GM13976 (cell line): ENCODE measurements around the gene CERK.

Experiments used
- DNase-seq: peaks from one replicate; pipeline ENCODE4 v3.0.0; 2012; ENCODE audit warnings: low spot score
- in situ Hi-C: fragments of 300-500 bp; cut with MboI; formaldehyde crosslinking; loops from one replicate; pipeline ENCODE4 v1.12.0; 2022; ENCODE audit warnings: low sequenced_read_pairs, mixed read lengths, inconsistent platforms; ENCODE audit not compliant: unreplicated experiment
- TF ChIP-seq, protein P1 (sequence below): IDR thresholded peaks from 2 replicates; pipeline ENCODE4 v1.5.1; 2012; ENCODE audit warnings: borderline replicate concordance, mild to moderate bottlenecking; ENCODE audit not compliant: insufficient read depth; ENCODE audit errors: extremely low read depth, missing control alignments, control extremely low read depth

Gene CERK

DNA sequence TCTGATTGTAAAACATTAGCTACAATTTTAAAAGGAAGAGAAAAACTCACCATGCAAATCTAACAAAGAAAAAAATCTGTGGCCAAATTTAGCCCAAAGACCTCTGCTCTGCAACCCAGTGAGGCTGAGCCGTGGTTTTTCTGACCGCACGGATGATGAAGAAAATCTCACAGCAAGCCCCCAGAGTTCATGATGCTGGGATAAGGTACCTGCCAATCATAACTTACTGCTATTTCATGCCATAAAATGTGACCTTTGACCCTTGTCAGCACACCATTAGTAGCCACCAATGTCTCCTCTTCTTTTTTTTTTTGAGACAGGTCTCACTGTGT is 11.1 kb downstream of the CERK start:
- in situ Hi-C loops = no loop called here
- TF ChIP-seq, protein P1, sequence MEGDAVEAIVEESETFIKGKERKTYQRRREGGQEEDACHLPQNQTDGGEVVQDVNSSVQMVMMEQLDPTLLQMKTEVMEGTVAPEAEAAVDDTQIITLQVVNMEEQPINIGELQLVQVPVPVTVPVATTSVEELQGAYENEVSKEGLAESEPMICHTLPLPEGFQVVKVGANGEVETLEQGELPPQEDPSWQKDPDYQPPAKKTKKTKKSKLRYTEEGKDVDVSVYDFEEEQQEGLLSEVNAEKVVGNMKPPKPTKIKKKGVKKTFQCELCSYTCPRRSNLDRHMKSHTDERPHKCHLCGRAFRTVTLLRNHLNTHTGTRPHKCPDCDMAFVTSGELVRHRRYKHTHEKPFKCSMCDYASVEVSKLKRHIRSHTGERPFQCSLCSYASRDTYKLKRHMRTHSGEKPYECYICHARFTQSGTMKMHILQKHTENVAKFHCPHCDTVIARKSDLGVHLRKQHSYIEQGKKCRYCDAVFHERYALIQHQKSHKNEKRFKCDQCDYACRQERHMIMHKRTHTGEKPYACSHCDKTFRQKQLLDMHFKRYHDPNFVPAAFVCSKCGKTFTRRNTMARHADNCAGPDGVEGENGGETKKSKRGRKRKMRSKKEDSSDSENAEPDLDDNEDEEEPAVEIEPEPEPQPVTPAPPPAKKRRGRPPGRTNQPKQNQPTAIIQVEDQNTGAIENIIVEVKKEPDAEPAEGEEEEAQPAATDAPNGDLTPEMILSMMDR = no peak
- no peak for DNase-seq

DNA sequence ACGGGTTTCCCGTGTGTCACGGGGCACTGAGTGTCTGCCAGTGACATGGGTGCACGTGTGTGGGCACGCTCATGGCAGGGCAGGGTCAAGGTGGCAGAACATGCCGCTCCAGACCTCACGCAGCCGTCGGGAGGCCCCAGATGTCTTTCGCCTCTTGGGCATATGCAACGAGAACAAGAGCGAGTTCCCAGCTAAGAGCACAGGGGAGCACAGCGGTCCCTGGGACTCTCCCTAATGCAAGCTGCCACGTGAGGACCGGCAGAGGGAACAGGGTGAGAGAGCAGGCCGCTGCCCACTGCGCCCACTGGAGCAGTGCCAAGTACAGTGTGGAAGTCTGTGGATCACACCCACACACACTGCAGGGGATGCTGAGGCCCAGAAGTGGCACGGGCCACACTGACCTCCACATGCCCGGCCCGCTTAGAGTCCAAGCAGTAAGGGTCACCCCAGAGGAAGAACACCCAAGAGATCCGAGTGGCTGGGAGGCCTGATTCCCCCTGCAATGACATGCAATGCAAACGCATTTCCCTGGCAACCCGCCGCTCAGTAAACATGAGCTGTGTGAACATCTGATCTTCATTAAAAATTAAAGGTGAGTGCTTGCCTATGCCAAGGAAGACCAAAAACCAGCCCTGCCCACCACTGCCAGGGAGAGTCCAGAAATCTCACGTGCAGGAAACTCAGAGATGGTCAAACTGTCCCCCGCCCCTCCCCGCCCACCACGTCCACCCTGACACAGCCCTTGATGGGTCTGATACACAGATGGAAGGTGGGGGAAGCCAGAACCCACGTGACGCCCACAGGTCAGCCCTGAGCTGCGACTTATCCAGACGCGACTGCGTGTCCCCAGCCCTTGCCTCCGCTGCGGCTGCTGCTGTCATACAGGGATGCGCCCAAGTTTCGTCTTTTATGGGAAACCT is 11.7 kb downstream of the CERK start:
- TF ChIP-seq, protein P1 = no peak
- in situ Hi-C loops = no loop called here

DNA sequence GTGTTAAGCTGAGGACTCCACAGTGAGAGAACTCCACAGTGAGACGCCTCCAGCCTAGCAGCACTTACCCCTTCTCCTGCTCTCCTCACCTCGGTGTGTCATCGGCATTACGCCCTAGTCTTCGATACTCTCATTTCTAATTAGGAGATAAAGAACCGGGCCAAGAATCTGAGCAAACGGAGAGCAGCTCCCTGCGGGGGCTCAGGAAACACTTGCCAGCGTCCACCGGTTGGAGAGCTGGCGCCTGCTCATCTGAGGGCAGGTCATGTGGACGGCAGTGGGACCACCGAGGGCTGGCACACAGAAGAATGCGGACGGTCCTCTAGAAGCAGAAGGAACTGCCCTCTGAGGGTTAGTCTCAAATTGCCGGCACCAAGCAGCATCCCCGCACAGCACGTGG is 13.0 kb downstream of the CERK start:
- no peak for DNase-seq
- TF ChIP-seq, protein P1 = no peak
- in situ Hi-C loops = no loop called here

More for the DNA sequence above, 11.7 kb downstream of the CERK start:
- no peak for DNase-seq

DNA sequence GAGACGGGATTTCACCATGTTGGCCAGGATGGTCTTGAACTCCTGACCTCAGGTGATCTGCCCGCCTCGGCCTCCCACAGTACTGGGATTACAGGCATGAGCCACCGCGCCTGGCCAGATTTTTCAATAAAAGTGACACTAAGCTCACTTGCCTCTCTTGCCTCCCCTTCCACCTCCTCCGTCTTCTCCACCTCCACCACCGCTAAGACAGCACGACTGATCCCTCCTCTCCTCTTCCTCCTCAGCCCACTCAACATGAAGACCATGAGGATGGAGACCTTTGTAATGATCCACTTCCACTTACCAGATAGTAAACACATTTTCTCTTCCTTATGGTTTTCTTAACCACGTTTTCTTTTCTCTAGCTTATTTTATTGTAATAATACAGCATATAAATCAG is 14.2 kb downstream of the CERK start:
- no peak for DNase-seq
- TF ChIP-seq, protein P1 = no peak
- in situ Hi-C loops = no loop called here

- no peak for DNase-seq
- TF ChIP-seq, protein P1 = no peak
- in situ Hi-C loops = no loop called here
Measured at GRCh38 chr22:46721501-46722085, 16.5 kb downstream of the CERK start.

DNA sequence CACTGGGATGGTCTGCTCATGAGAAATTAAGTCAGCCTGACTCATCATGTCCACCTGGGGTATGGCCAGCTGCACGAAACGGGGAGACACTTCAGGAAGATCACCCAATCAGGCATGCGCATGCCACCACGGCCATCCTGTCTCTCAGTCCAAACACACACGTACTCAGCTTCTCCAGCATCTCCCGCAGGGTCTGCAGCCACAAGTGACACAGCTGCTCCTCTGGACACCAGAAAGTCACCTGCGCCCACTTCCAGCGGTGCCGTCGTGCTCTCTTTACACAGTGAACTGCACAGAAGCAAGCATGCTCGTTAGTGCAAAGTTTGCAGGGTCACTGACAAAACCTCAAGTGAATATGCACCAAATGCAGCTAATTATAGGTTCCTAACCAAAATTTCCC is 18.1 kb downstream of the CERK start:
- DNase-seq = no peak
- TF ChIP-seq, protein P1 = no peak
- in situ Hi-C loops = no loop called here
